Measurements from ENCODE around the gene SUGCT. TPM values are rescaled to one million over a fixed set of nuclear protein-coding genes. Genes with fewer than 3 reads are reported as not detected.

The SUGCT gene
- total and polyA plus RNA-seq, 9 of the 15 experiments (the other 6 are each of a cell fraction or from before 2014, with no cell fraction given), result 0.58 to 2.5 (median 1.4) TPM

DNA sequence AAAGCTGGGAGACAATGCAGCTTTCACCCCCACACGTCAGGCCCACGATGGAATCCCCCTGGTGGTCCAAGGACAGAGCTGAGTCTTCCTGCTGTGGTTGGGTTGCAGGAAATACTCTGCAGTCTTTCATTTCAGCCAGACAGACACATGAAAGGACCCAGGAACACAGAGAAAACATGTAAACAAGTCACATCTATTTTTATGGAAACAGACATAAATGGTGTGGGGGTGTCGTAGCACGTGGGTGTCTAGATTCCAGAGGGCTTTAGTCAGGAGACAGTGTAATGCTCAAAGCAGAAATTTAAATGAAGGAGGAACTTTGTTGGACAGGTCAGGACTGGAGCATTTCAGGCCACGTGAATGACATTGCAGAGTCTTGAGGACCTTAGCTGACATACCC is 444.6 kb downstream of the SUGCT start:
- Histone ChIP-seq H3K79me2 (ENCODE audit: control insufficient read depth, insufficient read depth, low read length) (no peaks in the 10 kb centered on the region), H3K27me3 (ENCODE audit: control insufficient read depth in 2 of 2, insufficient read depth in 2 of 2, low read length in 2 of 2) (no peaks in the 10 kb centered on the region), H3K4me3 (no peak overlapping the region), H4K20me1 (replicated peaks; ENCODE audit: control insufficient read depth, insufficient read depth, low read length) (no peaks in the 10 kb centered on the region), H3K9me3 (replicated peaks; ENCODE audit: control insufficient read depth, insufficient read depth, low read depth, low read length) (no peaks in the 10 kb centered on the region), H3K36me3 (ENCODE audit: control insufficient read depth, insufficient read depth, low read length) (no peaks in the 10 kb centered on the region), H3K4me1 (replicated peaks in 1 of 2; ENCODE audit: control insufficient read depth in 2 of 2, insufficient read depth in 2 of 2, low read length in 2 of 2) (no peaks in the 10 kb centered on the region), H3K9me1 (ENCODE audit: control insufficient read depth, insufficient read depth, low read length) (no peaks in the 10 kb centered on the region), H3K9ac (ENCODE audit: insufficient read depth in 1 of 2, low read depth in 2 of 2, low read length in 2 of 2) (no peak overlapping the region), H2AFZ (ENCODE audit: low read depth, low read length) (no peak overlapping the region), H3K4me2 (ENCODE audit: insufficient read depth, low read length) (no peak overlapping the region), H3K27ac (ENCODE audit: extremely low read depth, low read depth, low read length) (no peak overlapping the region)
- DNase-seq (ENCODE audit: extremely low read depth in 1 of 4, low spot score in 3 of 4) (no peak), FAIRE-seq (no peak), ATAC-seq (no peak)
- no TSS peak for BruUV-seq (replicated peaks)
- ChIA-PET POLR2A (no interaction called here), CTCF (ENCODE audit: low intra/inter-chr PET ratio) (no interaction called here)
- in situ Hi-C loops (cut with MboI), result no loop called here
- WGBS (ENCODE audit: insufficient coverage, low coverage, missing lambda C conversion rate), result 1% methylated on average over 5 of the region's 5 CpGs
- intact Hi-C loops (cut with micrococcal nuclease), result no loop called here
- TF ChIP-seq NELFE (IDR thresholded peaks at IDR 0.05; ENCODE audit: insufficient read depth, insufficient read length), result no peak
- TF ChIP-seq CBX1 (IDR thresholded peaks at IDR 0.05; ENCODE audit: low read depth), result no peak
- TF ChIP-seq, protein P1, sequence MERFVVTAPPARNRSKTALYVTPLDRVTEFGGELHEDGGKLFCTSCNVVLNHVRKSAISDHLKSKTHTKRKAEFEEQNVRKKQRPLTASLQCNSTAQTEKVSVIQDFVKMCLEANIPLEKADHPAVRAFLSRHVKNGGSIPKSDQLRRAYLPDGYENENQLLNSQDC (CRISPR knock-in tag; IDR thresholded peaks at IDR 0.05), result no peak
- TF ChIP-seq, protein P2, sequence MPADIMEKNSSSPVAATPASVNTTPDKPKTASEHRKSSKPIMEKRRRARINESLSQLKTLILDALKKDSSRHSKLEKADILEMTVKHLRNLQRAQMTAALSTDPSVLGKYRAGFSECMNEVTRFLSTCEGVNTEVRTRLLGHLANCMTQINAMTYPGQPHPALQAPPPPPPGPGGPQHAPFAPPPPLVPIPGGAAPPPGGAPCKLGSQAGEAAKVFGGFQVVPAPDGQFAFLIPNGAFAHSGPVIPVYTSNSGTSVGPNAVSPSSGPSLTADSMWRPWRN (IDR thresholded peaks at IDR 0.05; ENCODE audit: low read depth), result no peak
- TF ChIP-seq, protein P3, sequence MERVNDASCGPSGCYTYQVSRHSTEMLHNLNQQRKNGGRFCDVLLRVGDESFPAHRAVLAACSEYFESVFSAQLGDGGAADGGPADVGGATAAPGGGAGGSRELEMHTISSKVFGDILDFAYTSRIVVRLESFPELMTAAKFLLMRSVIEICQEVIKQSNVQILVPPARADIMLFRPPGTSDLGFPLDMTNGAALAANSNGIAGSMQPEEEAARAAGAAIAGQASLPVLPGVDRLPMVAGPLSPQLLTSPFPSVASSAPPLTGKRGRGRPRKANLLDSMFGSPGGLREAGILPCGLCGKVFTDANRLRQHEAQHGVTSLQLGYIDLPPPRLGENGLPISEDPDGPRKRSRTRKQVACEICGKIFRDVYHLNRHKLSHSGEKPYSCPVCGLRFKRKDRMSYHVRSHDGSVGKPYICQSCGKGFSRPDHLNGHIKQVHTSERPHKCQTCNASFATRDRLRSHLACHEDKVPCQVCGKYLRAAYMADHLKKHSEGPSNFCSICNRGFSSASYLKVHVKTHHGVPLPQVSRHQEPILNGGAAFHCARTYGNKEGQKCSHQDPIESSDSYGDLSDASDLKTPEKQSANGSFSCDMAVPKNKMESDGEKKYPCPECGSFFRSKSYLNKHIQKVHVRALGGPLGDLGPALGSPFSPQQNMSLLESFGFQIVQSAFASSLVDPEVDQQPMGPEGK (CRISPR knock-in tag; IDR thresholded peaks at IDR 0.05; ENCODE audit: borderline replicate concordance), result no peak
- TF ChIP-seq, protein P4, sequence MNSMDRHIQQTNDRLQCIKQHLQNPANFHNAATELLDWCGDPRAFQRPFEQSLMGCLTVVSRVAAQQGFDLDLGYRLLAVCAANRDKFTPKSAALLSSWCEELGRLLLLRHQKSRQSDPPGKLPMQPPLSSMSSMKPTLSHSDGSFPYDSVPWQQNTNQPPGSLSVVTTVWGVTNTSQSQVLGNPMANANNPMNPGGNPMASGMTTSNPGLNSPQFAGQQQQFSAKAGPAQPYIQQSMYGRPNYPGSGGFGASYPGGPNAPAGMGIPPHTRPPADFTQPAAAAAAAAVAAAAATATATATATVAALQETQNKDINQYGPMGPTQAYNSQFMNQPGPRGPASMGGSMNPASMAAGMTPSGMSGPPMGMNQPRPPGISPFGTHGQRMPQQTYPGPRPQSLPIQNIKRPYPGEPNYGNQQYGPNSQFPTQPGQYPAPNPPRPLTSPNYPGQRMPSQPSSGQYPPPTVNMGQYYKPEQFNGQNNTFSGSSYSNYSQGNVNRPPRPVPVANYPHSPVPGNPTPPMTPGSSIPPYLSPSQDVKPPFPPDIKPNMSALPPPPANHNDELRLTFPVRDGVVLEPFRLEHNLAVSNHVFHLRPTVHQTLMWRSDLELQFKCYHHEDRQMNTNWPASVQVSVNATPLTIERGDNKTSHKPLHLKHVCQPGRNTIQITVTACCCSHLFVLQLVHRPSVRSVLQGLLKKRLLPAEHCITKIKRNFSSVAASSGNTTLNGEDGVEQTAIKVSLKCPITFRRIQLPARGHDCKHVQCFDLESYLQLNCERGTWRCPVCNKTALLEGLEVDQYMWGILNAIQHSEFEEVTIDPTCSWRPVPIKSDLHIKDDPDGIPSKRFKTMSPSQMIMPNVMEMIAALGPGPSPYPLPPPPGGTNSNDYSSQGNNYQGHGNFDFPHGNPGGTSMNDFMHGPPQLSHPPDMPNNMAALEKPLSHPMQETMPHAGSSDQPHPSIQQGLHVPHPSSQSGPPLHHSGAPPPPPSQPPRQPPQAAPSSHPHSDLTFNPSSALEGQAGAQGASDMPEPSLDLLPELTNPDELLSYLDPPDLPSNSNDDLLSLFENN (IDR thresholded peaks at IDR 0.05; ENCODE audit: low read depth in 2 of 2, low read length in 2 of 2), result no peak
- TF ChIP-seq ZBTB1 (CRISPR knock-in tag; IDR thresholded peaks at IDR 0.05; ENCODE audit: borderline replicate concordance, low read depth), result no peak
- no peak for TF ChIP-seq FOXA1 (IDR thresholded peaks at IDR 0.05; ENCODE audit: borderline replicate concordance)
- TF ChIP-seq TBP (optimal IDR thresholded peaks at IDR 0.05; ENCODE audit: low read depth, low read length), result no peak
- no peak for TF ChIP-seq ZNF175 (CRISPR knock-in tag; IDR thresholded peaks at IDR 0.05; ENCODE audit: low read depth)
- no peak for TF ChIP-seq RBM39 (optimal IDR thresholded peaks at IDR 0.05; ENCODE audit: low read depth, low read length)
- TF ChIP-seq, protein P5, sequence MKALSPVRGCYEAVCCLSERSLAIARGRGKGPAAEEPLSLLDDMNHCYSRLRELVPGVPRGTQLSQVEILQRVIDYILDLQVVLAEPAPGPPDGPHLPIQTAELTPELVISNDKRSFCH (CRISPR knock-in tag; IDR thresholded peaks at IDR 0.05), result no peak
- TF ChIP-seq, protein P5 (tag; IDR thresholded peaks at IDR 0.05), result no peak
- TF ChIP-seq BRD9 (IDR thresholded peaks at IDR 0.05; ENCODE audit: low read depth, partially characterized antibody), result no peak
- TF ChIP-seq SMARCA5 (IDR thresholded peaks at IDR 0.05), result no peak
- TF ChIP-seq GABPB2 (CRISPR knock-in tag; conservative IDR thresholded peaks at IDR 0.05), result no peak
- TF ChIP-seq STAG1 (CRISPR knock-in tag; IDR thresholded peaks at IDR 0.05; ENCODE audit: borderline replicate concordance), result no peak

Data from K562 (cell line).